Right hindlimb (tissue), 1 donor: ENCODE data around the gene TRIP4.
"Not testable (repeated sequence)": the region's sequence is repeated elsewhere in the genome, so short reads cannot be mapped to it uniquely, and the experiment has no call there.

Experiments
- DNase-seq: peaks from one replicate; pipeline ENCODE4 v3.0.0-alpha.2; 2018

TRIP4 gene

DNA sequence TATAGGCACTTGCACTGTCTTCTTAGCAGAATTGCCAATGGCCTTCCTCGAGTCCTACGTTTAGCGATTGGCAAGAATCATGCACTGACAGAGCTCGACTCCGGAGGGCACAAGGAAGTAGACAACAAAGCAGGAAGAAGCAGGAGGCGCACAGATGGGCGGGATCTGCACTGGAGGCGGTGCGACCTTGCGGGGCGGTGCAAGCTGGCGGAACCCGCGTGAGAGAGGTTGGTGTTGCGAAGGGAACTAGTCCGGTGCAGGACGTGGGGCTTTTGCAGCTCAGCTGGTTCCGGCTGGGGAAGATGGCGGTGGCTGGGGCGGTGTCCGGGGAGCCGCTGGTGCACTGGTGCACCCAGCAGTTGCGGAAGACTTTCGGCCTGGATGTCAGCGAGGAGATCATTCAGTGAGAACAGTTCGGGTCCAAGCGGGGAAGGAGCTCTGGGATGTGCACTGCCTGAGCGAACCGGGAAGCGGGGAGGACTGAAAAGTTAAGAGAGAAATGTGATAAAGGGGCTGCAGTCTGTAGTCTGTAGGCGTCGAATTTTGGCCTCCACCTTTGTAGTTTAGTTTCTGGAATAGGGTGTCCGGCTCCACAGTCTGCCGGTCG, at the start of gene TRIP4:
Gene TRIP4, plus strand, starts transcription at position 275 of the 607 bp plus-strand sequence. Its CDS starts 28 bp downstream, at position 303.
- peak; percentile 97 for DNase-seq

DNA sequence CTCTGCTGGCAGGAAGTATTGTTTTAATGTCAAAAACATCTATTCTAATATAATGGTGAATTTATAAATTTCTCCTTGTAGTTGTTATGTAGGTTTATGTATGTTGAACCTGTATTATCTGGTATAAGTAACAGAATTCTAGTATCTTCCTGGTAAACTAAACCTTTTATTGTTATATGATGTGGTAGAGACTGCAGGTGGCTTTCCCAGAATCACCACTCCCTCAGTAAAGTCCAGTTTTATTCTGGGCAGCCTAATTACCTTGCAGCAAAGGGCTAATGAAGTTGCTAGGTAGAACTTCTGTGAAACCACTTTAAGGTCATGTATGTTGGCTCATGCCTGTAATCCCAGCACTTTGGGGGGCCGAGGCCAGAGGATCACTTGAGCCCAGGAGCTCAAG, 47.3 kb upstream of the TRIP4 start:
- DNase-seq: no peak

DNA sequence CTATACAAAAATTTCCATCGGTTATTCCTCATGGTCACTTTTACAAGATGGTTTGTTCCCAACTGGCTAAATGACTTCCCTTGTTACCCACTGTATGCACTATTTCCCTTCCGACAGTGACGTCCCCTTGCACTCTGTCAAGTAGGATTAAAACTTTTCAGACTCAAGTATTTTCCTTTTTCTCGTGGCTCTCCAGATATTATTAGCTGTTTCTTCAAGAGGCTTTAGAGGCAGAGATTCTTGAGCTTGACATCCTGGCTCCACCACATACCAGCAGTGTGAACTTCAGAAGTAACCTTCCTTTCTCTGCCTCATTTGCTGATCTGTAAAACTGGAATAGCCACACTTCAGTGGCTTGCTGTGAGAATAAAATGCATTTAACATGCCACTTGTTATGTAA, 45.7 kb upstream of the TRIP4 start:
- DNase-seq: no peak

DNA sequence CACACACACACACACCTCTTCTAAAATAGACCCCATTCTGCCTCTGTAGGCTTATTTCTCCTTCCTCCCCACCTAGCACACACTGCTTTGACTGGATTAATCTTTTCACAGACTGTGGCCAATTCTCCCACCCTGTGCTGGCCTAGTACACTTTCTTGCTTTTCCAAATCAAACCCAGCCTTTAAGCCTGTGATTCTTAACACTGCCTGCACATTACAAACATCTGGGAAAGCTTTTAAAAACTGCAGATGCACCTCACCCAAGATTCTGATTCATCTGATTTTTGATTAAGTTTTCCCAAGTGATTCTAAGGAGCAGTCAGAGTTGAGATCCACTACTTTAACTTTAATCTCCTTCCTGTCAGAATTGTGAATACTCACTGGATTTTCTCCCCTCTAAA, 44.4 kb upstream of the TRIP4 start:
- DNase-seq: no peak

DNA sequence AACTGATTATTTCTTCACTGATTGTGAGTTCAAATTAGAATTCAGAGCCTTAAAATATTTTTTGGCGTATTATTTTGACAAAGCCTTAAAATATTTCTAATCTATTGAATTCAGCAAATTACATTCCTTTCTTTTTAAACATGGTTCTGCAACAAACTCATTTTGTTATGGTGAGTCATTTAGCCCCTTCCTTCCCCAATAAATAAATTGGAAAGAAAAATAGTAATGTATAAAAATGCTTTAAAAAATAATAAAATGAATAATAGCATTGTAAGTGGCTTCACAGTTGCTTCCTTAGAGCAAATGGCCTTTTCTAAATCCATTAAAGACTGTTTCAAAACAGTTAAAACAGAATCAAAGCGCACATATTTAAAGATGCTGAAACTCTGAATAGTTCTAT, 43.8 kb upstream of the TRIP4 start:
- DNase-seq: no peak

DNA sequence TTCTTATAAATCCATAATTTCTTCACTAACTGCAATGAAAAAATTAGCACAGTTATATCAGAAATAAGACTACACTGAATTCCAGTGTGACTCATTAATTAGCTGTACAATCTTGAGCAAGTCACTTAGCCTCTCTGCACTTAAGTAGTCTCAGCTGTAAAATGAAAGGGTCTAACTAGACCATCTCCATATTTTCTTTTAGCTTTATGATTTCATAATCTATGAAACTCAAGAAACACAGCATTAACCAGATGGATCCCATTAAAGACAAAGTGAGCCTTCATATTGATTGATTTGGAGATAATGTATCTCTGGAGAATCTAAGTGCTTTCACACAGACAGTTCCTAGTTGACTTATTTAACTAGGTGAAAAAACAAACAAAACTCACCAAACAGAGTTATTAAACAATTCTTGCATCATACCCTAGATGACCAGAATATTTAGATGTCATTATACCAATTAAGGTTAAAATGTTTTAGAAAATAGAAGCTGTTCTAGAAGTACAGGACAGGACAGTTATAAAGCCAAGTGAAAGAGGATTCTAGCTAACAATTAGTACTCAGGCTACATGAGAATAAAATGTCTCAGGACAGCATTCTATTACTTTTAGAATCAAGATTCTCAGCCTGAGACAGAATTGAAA, 42.9 kb upstream of the TRIP4 start:
- DNase-seq: no peak

DNA sequence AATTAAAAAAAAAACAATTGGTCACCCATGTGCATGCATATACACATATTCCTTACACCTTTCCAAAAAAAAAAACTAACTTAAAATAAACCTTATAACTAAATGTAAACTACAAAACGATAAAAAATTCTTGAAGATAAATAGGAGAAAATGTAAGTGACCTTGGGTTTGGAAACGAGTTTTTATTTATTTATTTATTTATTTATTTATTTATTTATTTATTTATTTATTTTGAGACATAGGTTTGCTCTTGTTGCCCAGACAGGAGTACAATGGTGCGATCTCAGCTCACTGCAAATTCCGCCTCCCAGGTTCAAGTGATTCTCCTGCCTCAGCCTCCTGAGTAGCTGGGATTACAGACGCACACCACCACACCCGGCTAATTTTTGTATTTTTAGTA, 41.4 kb upstream of the TRIP4 start:
- DNase-seq: not testable (repeated sequence)

DNA sequence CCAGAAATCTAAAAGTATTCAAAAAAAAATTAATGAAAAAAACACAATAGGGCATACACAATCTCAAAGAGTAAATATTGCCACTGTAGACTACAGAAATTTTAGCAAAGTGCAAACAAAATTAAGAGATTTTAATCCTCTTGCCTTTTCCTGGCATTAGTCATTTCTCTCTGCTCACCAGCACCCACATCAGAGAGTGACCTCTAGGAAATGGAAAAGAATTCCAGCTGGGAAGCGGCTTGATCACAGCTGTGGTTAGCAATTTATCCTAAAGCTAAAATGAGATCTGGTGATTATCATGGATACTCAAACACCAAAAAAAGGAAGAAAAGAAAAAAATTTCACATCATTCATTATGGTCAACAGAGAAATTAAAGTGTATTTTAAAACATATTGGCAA, 39.2 kb upstream of the TRIP4 start:
- no peak for DNase-seq

DNA sequence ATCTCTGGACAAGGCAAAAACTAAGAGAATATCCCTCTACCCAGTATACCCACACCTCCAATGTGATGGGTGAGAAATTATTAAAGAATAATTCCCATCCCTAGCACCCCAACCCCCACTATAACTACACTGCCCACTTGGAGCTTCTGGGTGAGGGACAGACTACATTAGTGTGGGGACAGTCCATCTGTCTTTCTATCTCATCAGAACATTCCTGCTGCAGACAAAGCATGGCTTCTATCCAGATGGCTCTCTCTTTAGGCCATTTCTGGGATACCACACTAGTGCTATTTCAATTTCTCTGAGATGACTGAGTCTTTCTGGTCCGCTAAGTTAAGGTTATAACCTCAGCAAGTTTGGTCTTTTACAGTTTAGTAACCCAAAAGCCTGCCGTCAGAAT, 38.3 kb upstream of the TRIP4 start:
- DNase-seq: no peak

DNA sequence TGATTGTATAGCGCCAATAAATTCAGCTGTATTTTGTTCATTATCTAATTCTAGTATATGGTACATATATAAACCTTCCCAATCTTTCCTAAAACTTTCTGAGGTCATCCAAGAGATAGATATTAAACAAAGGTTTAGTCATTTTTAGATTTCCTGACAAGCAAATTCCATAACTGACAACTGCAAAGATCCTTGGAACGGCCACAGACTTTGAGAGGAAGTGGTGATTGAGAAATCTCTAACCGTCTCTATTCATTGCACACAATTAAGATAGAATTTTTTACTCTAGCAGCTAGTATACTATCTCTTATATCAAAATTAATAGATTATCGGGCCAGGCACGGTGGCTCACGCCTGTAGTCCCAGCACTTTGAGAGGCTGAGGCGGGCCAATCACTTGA, 36.4 kb upstream of the TRIP4 start:
- no peak for DNase-seq

DNA sequence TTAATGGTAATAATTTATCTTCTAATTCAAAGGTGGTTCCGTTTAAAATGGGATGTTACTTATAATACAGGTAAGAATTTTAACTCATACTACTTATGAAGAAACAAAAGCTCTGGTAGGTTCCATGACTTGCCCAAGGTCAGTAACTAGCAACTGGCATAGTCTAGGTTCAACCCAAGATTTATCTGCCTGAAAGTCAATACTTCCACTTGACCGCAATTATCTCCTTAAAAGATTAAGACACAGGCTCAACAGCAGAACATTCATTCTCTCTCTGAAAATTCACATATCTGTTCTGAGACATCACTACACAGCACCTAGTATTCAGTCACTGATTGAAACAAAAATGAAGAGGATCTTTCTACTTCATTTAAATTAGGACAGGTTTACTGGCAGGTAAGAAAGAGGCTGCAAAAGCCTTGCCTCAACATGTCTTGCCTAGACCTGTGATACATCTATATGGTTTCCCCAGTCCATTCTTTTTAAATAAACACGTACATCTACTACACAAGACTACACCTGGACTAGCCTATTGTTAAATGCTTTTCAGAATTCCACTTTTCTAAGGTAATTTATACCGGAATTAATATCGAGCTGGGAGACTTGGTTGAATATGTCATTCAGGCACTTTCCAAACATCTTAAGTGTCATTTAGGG, 32.8 kb upstream of the TRIP4 start:
- no peak for DNase-seq

DNA sequence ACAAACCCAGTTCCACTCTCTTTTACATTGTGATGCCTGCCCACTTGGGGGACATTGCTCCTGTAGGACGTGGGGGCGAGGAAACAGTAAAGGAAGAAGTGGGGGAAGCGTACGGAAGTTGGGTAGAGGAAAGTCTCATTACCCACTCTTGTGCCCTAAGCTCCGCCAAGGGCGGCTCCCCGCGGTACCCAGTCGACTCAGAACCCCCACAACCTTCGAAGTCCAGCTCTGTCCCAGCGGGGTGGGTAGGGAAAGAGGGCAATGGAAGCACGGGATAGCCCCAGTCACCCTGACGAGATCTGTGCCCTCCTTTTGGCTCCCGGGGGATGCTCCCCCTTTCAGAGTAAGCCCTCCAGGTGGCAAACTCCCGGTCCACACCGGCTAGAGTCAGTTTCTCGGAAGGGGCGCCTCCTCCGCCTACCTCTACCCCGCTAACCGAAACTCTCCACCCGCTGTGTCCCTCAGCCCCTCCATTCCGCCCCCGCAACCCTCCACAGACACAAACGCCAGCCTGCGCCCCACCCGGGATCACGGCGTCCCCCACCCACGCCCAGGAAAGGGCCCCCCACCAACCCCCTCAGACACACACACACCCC, 32.2 kb upstream of the TRIP4 start:
- DNase-seq: no peak

DNA sequence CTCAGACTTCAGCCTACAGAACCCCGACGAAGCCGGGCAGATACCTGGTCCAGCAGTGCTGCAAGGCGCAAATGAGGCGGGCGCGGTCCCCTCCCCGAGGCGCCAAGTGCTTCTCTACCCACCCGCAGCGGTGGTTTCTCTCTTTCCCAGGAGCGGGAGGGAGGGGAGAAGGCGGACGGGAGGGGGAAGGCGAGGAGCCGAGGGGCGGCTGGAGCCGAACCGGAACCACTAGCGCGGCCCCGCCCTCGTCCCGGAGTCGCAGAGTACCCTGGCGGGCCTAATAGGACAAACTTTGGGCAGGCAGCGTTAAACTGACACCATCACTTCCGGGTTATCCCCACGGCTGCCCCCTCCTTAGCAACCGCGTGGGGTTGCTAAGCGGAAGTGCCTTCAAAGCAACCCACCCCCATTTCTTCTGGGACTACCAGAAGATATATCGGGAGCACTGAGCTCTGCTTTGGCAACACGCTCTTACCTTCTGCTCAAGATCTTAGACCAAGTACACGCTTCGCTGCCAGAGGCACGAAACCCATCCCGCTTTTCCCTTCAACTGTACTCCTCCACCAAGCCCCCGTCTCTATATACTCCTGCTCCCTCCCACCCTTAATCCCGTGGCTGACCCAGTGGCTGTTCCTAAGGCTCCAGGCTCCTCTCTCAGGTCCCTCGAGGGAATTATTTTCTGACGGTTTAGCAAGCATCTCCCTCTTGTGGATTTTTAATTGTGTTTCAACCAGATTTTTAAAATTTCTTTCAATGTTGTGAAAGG, 31.5 kb upstream of the TRIP4 start, which contains the start of gene CSNK1G1:
Gene CSNK1G1, minus strand, starts transcription at position 230 of the 766 bp plus-strand sequence. CDS start 55,674 bp downstream, outside the sequence.
- peak; percentile 98 for DNase-seq

DNA sequence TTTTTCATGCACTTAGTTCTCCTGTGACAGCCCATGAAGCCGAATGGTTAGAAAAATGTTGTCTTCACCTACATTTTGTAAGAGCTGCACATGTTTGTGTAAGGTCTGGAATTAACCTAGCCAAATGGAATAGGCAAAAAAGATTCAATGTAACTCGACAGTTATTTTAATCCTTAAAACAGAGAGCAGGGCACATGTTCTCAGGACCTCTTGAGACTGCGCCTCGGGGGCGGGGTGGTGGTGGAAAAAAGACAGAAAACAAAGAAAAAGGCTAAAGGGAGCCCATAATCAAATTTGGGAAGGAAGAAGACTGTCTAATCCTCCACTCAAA, 31.0 kb upstream of the TRIP4 start:
- DNase-seq: no peak

DNA sequence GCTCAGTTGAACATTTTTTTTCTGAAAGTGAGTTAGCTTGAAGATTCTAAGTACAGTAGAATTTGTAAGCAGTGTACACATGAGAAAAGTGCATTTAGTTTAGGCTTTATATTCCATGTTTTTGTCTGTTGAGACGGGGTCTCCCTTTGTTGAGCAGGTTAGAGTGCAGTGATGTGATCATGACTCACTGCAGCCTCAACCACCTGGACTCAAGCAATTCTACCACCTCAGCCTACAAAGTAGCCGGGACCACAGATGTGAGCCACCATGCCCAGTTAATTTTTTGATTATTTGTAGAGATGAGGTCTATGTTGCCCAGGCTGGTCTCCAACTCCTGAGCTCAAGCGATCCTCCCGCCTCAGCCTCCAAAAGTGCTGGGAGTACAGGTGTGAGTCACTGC, 26.4 kb upstream of the TRIP4 start:
- no peak for DNase-seq

DNA sequence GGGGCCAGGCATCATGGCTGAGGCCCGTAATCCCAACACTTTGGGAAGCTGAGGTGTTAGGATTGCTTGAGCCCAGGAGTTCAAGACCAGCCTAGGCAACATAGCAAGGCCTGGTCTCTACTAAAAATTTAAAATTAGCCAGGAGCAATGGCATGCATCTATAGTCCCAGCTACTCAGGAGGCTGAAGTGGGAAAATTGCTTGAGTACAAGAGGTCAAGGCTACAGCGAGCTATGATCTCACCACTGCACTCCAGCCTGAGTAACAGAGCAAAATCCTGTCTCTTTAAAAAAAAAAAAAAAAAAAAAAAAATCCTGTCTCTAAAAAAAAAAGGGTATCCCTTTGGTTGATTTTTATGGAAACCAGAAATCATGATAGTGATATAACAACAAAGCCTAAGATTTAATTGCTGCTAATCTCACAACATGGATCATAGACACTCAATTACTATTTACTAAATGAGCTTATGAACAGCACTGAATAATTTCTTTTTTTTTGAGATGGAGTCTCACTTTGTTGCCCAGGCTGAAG, 18.5 kb upstream of the TRIP4 start:
- DNase-seq: no peak

DNA sequence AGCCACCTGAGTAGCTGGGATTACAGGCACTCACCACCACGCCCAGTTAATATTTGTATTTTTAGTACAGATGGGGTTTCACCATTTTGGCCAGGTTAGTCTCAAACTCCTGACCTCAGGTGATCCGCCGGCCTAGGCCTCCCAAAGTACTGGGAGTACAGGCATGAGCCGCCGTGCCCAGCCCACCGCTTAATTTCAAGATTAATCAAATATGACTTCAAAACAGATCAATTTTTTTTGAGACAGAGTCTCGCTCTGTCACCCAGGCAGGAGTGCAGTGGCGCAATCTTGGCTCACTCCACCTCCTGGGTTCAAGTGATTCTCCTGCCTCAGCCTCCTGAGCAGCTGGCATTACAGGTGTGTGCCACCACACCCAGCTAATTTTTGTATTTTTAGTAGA, 16.3 kb upstream of the TRIP4 start:
- DNase-seq: not testable (repeated sequence)

DNA sequence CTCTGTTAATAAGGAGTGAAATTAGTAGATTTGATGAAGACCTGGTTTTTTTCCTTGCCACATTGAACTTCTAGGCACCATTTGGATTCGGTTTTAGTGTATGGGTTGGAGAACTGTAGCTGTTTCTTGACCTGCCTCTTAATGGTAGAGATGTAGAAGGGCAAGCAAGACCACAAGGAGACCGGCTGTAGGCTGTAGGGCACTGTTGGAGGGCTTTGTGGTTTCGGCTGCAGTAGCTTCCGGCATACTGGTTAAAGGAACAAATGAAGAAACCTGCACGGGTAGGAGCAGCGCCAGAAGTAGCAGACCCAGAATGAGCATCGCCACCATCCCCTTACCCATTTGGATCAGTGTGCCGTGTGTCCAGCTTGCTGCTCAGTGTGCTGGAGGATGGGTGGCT, 14.3 kb upstream of the TRIP4 start:
- DNase-seq: no peak

DNA sequence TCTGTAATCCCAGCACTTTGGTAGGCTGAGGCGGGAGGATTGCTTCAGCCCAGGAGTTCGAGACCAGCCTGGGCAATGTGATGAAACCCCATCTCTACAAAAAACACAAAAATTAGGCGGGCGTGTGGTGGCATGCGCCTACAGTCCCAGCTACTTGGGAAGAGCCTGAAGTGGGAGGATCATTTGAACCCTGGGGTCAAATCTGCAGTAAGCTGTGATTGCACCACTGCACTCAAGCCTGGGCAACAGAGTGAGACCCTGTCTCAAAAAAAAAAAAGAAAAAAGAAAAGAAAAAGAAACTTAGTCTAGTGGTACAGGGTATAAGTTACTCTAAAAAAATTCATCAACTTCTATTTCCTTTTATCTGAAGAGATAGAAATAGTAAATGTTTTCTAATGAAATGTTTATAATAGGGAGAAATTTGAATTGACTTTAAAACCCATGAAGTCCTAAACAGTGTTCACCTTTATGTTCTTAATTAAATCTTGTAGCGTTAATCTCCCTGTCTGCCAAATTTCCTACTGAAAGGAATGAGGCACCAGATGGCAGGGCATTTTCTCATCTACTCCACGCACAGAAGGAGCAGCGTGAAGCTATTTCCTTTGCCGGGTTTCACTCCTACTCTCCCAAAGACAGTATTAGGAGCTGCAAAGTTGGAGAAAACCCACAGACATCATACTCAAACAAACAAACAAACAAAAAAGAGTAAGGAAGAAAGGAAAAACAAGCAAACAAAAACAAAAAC, 8.2 kb upstream of the TRIP4 start:
- no peak for DNase-seq

DNA sequence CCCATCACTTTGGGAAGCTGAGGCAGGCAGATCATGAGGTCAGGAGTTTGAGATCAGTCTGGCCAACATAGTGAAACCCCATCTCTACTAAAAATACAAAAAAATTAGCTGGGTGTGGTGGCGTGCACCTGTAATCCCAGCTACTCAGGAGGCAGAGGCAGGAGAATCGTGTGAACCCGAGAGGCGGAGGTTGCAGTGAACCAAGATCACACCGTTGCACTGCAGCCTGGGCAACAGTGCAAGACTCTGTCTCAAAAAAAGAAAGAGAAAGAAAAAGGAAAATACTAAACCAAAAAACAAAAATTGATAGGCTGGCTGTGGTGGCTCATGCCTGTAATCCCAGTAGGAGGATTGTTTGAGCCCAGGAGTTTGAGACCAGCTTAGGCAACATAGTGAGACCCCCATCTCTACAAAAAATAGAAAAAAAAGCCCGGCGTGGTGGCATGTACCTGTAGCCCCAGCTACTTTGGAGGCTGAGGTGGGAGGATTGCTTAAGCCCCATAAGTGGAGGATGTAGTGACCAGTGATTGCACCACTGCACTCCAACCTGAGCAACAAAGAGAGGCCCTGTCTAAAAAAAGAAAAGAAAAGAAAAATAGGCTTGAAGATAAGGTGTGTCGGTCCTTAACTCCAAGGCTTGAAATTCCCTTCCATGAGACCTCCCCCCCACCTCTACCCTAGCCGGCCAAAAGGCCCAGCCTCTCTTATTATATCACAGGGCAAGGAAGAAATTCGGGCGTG, 7.3 kb upstream of the TRIP4 start:
- DNase-seq: not testable (repeated sequence)

DNA sequence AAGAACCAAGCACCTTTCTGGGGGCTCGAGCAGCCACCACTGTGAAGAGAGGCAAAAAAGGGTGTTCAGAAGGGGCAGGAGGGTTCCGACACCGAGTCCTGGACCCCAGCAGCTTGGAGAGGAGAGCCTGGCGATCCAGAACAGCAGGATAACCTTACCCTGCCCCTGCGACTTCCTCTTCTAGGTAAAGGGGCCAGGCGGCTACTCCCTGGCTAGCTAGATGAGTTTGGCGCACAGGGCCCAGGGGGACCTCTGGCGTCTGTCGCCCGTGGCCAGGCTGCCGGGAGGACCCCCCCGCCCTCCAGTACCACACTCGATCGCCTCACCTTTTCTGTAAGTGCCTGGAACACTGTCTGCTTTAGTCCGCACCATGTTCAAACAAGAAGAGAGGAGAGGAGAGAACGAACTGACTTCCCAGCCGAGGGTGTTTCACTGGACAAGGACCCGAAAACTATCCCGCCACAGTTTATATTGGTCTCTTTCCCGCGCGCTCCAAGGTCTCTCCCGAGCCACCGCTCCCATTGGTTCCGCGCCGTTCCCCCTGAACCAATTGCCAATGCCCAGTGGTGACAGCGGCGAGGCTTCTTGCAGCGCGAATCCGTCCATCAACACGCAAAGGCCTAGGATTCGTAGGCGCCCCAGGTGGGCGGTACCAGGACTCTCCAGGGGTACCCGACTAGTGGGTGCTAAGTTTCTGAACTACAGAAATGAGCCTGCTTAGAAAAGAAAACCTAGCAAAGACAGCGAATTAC, 6.5 kb upstream of the TRIP4 start, which contains the start of gene PCLAF:
Gene PCLAF, minus strand, starts transcription at position 442 of the 752 bp plus-strand sequence. Its CDS starts 70 bp downstream, at position 372.
- peak; percentile 98 for DNase-seq
